ENCODE data around the gene SWT1. TPM values are rescaled to one million over a fixed set of nuclear protein-coding genes. Genes with fewer than 3 reads are reported as not detected.

The SWT1 gene
- total and polyA plus RNA-seq, 9 of the 15 experiments (the other 6 are each of a cell fraction or from before 2014, with no cell fraction given) = 1.5 to 3.4 (median 2.3) TPM

GRCh38 chr1:185157599-185158412 lies 839 bp downstream of the SWT1 start (continued):
- TF ChIP-seq, protein P1, sequence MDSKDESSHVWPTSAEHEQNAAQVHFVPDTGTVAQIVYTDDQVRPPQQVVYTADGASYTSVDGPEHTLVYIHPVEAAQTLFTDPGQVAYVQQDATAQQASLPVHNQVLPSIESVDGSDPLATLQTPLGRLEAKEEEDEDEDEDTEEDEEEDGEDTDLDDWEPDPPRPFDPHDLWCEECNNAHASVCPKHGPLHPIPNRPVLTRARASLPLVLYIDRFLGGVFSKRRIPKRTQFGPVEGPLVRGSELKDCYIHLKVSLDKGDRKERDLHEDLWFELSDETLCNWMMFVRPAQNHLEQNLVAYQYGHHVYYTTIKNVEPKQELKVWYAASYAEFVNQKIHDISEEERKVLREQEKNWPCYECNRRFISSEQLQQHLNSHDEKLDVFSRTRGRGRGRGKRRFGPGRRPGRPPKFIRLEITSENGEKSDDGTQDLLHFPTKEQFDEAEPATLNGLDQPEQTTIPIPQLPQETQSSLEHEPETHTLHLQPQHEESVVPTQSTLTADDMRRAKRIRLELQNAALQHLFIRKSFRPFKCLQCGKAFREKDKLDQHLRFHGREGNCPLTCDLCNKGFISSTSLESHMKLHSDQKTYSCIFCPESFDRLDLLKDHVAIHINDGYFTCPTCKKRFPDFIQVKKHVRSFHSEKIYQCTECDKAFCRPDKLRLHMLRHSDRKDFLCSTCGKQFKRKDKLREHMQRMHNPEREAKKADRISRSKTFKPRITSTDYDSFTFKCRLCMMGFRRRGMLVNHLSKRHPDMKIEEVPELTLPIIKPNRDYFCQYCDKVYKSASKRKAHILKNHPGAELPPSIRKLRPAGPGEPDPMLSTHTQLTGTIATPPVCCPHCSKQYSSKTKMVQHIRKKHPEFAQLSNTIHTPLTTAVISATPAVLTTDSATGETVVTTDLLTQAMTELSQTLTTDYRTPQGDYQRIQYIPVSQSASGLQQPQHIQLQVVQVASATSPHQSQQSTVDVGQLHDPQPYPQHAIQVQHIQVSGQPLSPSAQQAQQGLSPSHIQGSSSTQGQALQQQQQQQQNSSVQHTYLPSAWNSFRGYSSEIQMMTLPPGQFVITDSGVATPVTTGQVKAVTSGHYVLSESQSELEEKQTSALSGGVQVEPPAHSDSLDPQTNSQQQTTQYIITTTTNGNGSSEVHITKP (IDR thresholded peaks at IDR 0.05; ENCODE audit: partially characterized antibody) = peak; percentile 57
- TF ChIP-seq ZNF12 (CRISPR knock-in tag; IDR thresholded peaks at IDR 0.05) (0 out of 2 replicates have a peak, but pooled peaks have one; percentile 55), SMC3 (conservative IDR thresholded peaks at IDR 0.05; ENCODE audit: insufficient read depth, low read depth, low read length) (no peak), XRCC4 (IDR thresholded peaks at IDR 0.05; ENCODE audit: extremely low read depth, insufficient read depth, insufficient read length) (no peak), BRD4 (IDR thresholded peaks at IDR 0.05) (no peak), NKRF (IDR thresholded peaks at IDR 0.05; ENCODE audit: borderline replicate concordance) (no peak), TEAD4 (IDR thresholded peaks at IDR 0.05; ENCODE audit: low read length) (no peak), TEAD4 (CRISPR knock-in tag; IDR thresholded peaks at IDR 0.05; ENCODE audit: borderline replicate concordance) (no peak), IRF9 (tag; IDR thresholded peaks at IDR 0.05) (no peak), ZNF79 (CRISPR knock-in tag; IDR thresholded peaks at IDR 0.05; ENCODE audit: low read depth) (no peak), RAD51 (IDR thresholded peaks at IDR 0.05; ENCODE audit: borderline replicate concordance, low read depth) (no peak), GABPB1 (CRISPR knock-in tag; IDR thresholded peaks at IDR 0.05) (no peak), ZNF140 (CRISPR knock-in tag; IDR thresholded peaks at IDR 0.05) (no peak), NFE2L1 (tag; IDR thresholded peaks at IDR 0.05; ENCODE audit: borderline replicate concordance, low read depth) (no peak), ZNF224 (CRISPR knock-in tag; IDR thresholded peaks at IDR 0.05) (no peak)
- TF ChIP-seq, protein P2, sequence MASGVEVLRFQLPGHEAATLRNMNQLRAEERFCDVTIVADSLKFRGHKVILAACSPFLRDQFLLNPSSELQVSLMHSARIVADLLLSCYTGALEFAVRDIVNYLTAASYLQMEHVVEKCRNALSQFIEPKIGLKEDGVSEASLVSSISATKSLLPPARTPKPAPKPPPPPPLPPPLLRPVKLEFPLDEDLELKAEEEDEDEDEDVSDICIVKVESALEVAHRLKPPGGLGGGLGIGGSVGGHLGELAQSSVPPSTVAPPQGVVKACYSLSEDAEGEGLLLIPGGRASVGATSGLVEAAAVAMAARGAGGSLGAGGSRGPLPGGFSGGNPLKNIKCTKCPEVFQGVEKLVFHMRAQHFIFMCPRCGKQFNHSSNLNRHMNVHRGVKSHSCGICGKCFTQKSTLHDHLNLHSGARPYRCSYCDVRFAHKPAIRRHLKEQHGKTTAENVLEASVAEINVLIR (CRISPR knock-in tag; IDR thresholded peaks at IDR 0.05) = no peak
- TF ChIP-seq, protein P3, sequence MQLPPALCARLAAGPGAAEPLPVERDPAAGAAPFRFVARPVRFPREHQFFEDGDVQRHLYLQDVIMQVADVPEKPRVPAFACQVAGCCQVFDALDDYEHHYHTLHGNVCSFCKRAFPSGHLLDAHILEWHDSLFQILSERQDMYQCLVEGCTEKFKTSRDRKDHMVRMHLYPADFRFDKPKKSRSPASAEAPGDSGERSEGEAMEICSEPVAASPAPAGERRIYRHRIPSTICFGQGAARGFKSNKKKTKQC (CRISPR knock-in tag; IDR thresholded peaks at IDR 0.05) = no peak
